OCI-LY7 (cell line): ENCODE data around the gene NCOA5. TPM values are rescaled to one million over a fixed set of nuclear protein-coding genes. Genes with fewer than 3 reads are reported as not detected.

ENCODE experiments used
- BruUV-seq: library from RNA; stranded (reverse); fragments of 400-500 nt; replicated peaks from 2 replicates; lab custom pipeline; 2021; lab: Mats Ljungman, UMichigan
- CTCF ChIA-PET: fragments of 300-600 bp; sonication (Branson Sonifier 250); formaldehyde crosslinking; loops from one replicate; lab custom pipeline; 2022; ENCODE audit warnings: antibody characterized with exemption; ENCODE audit not compliant: unreplicated experiment; lab: Charles Lee
- POLR2A ChIA-PET: fragments of 300-600 bp; sonication (Branson Sonifier 250); formaldehyde crosslinking; loops from one replicate; lab custom pipeline; 2022; ENCODE audit warnings: antibody characterized with exemption; lab: Charles Lee
- DNase-seq: peaks from one replicate; pipeline ENCODE4 v3.0.0-alpha.2; 2015; ENCODE audit warnings: low spot score
- H2AFZ ChIP-seq: fragments of 200-600 bp; sonication (generic), shearing (Covaris generic); 2 replicates; pipeline ENCODE4 v1.6.1; 2014; ENCODE audit warnings: mild to moderate bottlenecking, antibody characterized with exemption, low read length, moderate library complexity
- H3K27ac ChIP-seq: fragments of 200-600 bp; sonication (generic); 2 replicates; pipeline ENCODE4 v1.5.1; 2014; ENCODE audit warnings: mixed run types, low read depth, mild to moderate bottlenecking, moderate library complexity, low read length, inconsistent platforms; ENCODE audit not compliant: poor library complexity, severe bottlenecking
- H3K36me3 ChIP-seq: fragments of 200-600 bp; sonication (generic); 2 replicates; pipeline ENCODE4 v1.6.1; 2014; ENCODE audit warnings: mild to moderate bottlenecking, antibody characterized with exemption, low read length, moderate library complexity, mixed read lengths; ENCODE audit not compliant: insufficient read depth
- H3K4me1 ChIP-seq: fragments of 200-600 bp; sonication (generic); 2 replicates; pipeline ENCODE4 v1.5.1; 2014; ENCODE audit warnings: mild to moderate bottlenecking, low read length; ENCODE audit not compliant: insufficient read depth, poor library complexity, severe bottlenecking
- H3K4me2 ChIP-seq: fragments of 200-600 bp; sonication (generic); 2 replicates; pipeline ENCODE4 v1.6.1; 2014; ENCODE audit warnings: mild to moderate bottlenecking, low read length
- H3K4me3 ChIP-seq: fragments of 200-600 bp; sonication (generic); 2 replicates; pipeline ENCODE4 v1.5.1; 2014; ENCODE audit warnings: mild to moderate bottlenecking, low read depth, low read length; ENCODE audit not compliant: poor library complexity, severe bottlenecking
- H3K79me2 ChIP-seq: fragments of 200-600 bp; sonication (generic); 2 replicates; pipeline ENCODE4 v1.6.1; 2016; ENCODE audit warnings: low read depth, mild to moderate bottlenecking, low read length, moderate library complexity, mixed read lengths; ENCODE audit not compliant: insufficient read depth
- H3K9me2 ChIP-seq: fragments of 200-600 bp; sonication (generic); 2 replicates; pipeline ENCODE4 v1.6.1; 2016; ENCODE audit warnings: mild to moderate bottlenecking, low read length, mixed read lengths; ENCODE audit not compliant: insufficient read depth
- H3K9me3 ChIP-seq: fragments of 200-600 bp; sonication (generic); 2 replicates; pipeline ENCODE4 v1.6.1; 2014; ENCODE audit warnings: mild to moderate bottlenecking, mixed run types, low read length, mixed read lengths
- H4K20me1 ChIP-seq: fragments of 200-600 bp; sonication (generic); 2 replicates; pipeline ENCODE4 v1.6.1; 2014; ENCODE audit warnings: mild to moderate bottlenecking, antibody characterized with exemption, low read length, moderate library complexity, mixed read lengths; ENCODE audit not compliant: insufficient read depth
- CTCF ChIP-seq: fragments of 200-600 bp; sonication (generic); conservative IDR thresholded peaks from 2 replicates; pipeline ENCODE4 v1.5.1; 2014; ENCODE audit warnings: mild to moderate bottlenecking, antibody characterized with exemption, low read length, moderate library complexity, mixed read lengths
- EZH2phosphoT487 ChIP-seq: fragments of 200-600 bp; sonication (generic); IDR thresholded peaks from 2 replicates; pipeline ENCODE4 v1.6.1; 2018; ENCODE audit warnings: low read depth, borderline replicate concordance, mild to moderate bottlenecking, mixed run types, antibody characterized with exemption, low read length, moderate library complexity, mixed read lengths
- intact Hi-C: fragments of 100-400 bp; cut with micrococcal nuclease; formaldehyde crosslinking; loops from one replicate; pipeline ENCODE4 v1.10.0; 2022; ENCODE audit not compliant: unreplicated experiment
- total RNA-seq, 2 experiments: library from RNA; depleted of rRNA in 1 of 2; stranded (reverse); fragments of >200 nt in 1 of 2; shearing (Covaris generic) in 1 of 2; gene quantifications; 2 replicates each; pipeline ENCODE4 v1.2.3, GENCODE V29; 2014 to 2022

The NCOA5 gene
- total RNA-seq, 2 experiments from 2014 or later, result 23.4 to 33.7 TPM

- intact Hi-C loops, result no loop called here
- H3K4me1 ChIP-seq, result peaks cover 23% of the 10 kb centered on the region
- no peaks in the 10 kb centered on the region for H3K9me2 ChIP-seq
- no peak overlapping the region for H2AFZ ChIP-seq
- TF ChIP-seq EZH2phosphoT487 (no peak), CTCF (no peak)
- H3K4me2 ChIP-seq, result no peak overlapping the region
- no TSS peak for BruUV-seq
- no peaks in the 10 kb centered on the region for H3K9me3 ChIP-seq
- no peak overlapping the region for H3K4me3 ChIP-seq
- H3K36me3 ChIP-seq, result peaks cover 77% of the 10 kb centered on the region
- H3K27ac ChIP-seq, result no peak overlapping the region
- no peak for DNase-seq
- no peaks in the 10 kb centered on the region; the same call in 1 of the 2 replicates for H4K20me1 ChIP-seq
- POLR2A ChIA-PET, result no interaction called here
- H3K79me2 ChIP-seq, result no peaks in the 10 kb centered on the region
- CTCF ChIA-PET, result no interaction called here
Observed at GRCh38 chr20:46062621-46063020, 27.1 kb downstream of the NCOA5 start.

GRCh38 chr20:46062151-46062550 lies 27.6 kb downstream of the NCOA5 start:
- TF ChIP-seq CTCF, result no peak
- no peak for TF ChIP-seq EZH2phosphoT487
- intact Hi-C loops, result no loop called here
- CTCF ChIA-PET, result no interaction called here
- no peak for DNase-seq
- BruUV-seq, result no TSS peak
- Histone ChIP-seq H4K20me1 (no peaks in the 10 kb centered on the region; the same call in 1 of the 2 replicates), H3K36me3 (peaks cover 74% of the 10 kb centered on the region), H3K4me3 (no peak overlapping the region), H3K9me2 (no peaks in the 10 kb centered on the region), H3K9me3 (no peaks in the 10 kb centered on the region), H3K4me1 (peaks cover 23% of the 10 kb centered on the region), H3K4me2 (no peak overlapping the region), H3K27ac (no peak overlapping the region), H2AFZ (no peak overlapping the region), H3K79me2 (no peaks in the 10 kb centered on the region)
- POLR2A ChIA-PET, result no interaction called here

- TF ChIP-seq CTCF (no peak; the same call in 1 of the 2 replicates), EZH2phosphoT487 (no peak)
- CTCF ChIA-PET, result no interaction called here
- no peaks in the 10 kb centered on the region; the same call in 1 of the 2 replicates for H4K20me1 ChIP-seq
- H3K4me3 ChIP-seq, result no peak overlapping the region
- no peaks in the 10 kb centered on the region for H3K79me2 ChIP-seq
- BruUV-seq, result no TSS peak
- no peaks in the 10 kb centered on the region for H3K9me3 ChIP-seq
- peak overlapping the region; percentile 56 for H3K27ac ChIP-seq
- POLR2A ChIA-PET, result interaction anchor here (0.6 kb wide), 1 partner anchor 39 kb away, joined by 3 read pairs; no protein-coding TSS in a partner anchor
- peaks cover 62% of the 10 kb centered on the region for H3K36me3 ChIP-seq
- peak; percentile 3 for DNase-seq
- peaks cover 23% of the 10 kb centered on the region for H3K4me1 ChIP-seq
- H3K4me2 ChIP-seq, result peak overlapping the region; percentile 55
- intact Hi-C loops, result no loop called here
- H2AFZ ChIP-seq, result no peak overlapping the region
- no peaks in the 10 kb centered on the region for H3K9me2 ChIP-seq
Observed at GRCh38 chr20:46060975-46061374, 28.8 kb downstream of the NCOA5 start.
